ENCODE results near the gene ARID5A. TPM values are rescaled to one million over a fixed set of nuclear protein-coding genes. Genes with fewer than 3 reads are reported as not detected.

ARID5A gene
- total and polyA plus RNA-seq, 2 of the 13 experiments (the other 11 are each of a cell fraction or from before 2014, with no cell fraction given), result 6.0 to 9.5 TPM

DNA sequence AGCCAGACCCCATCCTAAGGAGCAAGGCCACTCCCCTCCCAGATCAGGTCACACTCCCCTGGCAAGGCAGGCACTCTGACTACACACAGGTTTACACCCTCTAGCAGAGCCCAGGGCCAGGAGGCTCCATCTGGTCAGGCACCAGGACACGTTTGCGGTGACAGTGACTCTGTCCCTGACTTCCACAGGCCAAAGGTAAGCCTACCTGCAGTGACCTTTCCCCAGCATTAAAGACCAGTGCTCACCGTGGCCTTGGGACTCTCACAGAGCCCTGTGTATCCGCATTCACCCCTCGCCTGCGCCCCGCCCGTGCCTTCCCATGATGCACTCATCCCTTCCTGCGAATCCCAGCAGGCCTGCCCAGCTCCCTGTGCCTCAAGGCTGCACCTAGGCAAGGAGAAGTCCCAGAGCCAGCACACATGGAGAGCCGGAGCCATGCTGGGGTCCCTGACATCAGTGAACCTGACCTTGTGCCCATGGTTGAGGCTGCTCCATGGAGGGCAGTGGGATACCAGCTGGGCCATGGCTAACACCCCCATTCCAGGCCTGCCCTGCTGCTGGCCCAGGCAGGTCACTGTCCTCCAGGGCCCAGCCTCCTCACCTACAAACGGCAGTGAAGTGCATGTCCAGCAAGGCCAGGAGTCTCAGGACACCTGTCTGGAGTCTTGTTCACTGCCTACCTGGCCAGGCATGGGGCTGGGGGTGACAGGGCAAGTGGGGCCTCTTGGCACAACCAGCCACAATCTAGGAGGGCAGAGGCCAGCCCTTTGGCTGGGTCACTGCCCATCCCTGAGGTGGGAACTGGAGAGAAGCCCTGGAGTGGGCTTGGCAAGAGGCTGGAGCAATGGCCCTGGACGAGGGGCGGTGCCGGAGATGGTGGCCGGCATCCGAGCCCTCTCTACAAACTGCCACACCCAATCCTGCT lies 34.4 kb upstream of the ARID5A start (continued):
- 0 out of 2 replicates have a peak, but pooled peaks have one; percentile 70 for TF ChIP-seq NFIB (CRISPR knock-in tag; IDR thresholded peaks at IDR 0.05; ENCODE audit: borderline replicate concordance)
- no peak for TF ChIP-seq GLI4 (CRISPR knock-in tag; IDR thresholded peaks at IDR 0.05; ENCODE audit: borderline replicate concordance)
- TF ChIP-seq TCF12 (IDR thresholded peaks at IDR 0.05), result no peak
- no peak for TF ChIP-seq TCF12 (CRISPR knock-in tag; IDR thresholded peaks at IDR 0.05)
- no peak for TF ChIP-seq KLF6 (CRISPR knock-in tag; IDR thresholded peaks at IDR 0.05)
- TF ChIP-seq ZMYM2 (CRISPR knock-in tag; IDR thresholded peaks at IDR 0.05), result peak; percentile 28; the same call in 1 of the 2 replicates
- 0 out of 2 replicates have a peak, but pooled peaks have one; percentile 47 for TF ChIP-seq ZIK1 (CRISPR knock-in tag; IDR thresholded peaks at IDR 0.05; ENCODE audit: borderline replicate concordance, low read depth)
- TF ChIP-seq, protein P1, sequence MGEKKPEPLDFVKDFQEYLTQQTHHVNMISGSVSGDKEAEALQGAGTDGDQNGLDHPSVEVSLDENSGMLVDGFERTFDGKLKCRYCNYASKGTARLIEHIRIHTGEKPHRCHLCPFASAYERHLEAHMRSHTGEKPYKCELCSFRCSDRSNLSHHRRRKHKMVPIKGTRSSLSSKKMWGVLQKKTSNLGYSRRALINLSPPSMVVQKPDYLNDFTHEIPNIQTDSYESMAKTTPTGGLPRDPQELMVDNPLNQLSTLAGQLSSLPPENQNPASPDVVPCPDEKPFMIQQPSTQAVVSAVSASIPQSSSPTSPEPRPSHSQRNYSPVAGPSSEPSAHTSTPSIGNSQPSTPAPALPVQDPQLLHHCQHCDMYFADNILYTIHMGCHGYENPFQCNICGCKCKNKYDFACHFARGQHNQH (CRISPR knock-in tag; IDR thresholded peaks at IDR 0.05), result no peak; the same call in 1 of the 2 replicates
- TF ChIP-seq ELF3 (CRISPR knock-in tag; IDR thresholded peaks at IDR 0.05), result peak; percentile 59
- no peak for TF ChIP-seq ZNF20 (CRISPR knock-in tag; IDR thresholded peaks at IDR 0.05)
- TF ChIP-seq, protein P2, sequence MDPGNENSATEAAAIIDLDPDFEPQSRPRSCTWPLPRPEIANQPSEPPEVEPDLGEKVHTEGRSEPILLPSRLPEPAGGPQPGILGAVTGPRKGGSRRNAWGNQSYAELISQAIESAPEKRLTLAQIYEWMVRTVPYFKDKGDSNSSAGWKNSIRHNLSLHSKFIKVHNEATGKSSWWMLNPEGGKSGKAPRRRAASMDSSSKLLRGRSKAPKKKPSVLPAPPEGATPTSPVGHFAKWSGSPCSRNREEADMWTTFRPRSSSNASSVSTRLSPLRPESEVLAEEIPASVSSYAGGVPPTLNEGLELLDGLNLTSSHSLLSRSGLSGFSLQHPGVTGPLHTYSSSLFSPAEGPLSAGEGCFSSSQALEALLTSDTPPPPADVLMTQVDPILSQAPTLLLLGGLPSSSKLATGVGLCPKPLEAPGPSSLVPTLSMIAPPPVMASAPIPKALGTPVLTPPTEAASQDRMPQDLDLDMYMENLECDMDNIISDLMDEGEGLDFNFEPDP (CRISPR knock-in tag; conservative IDR thresholded peaks at IDR 0.05), result no peak
- TF ChIP-seq MEIS1 (CRISPR knock-in tag; IDR thresholded peaks at IDR 0.05; ENCODE audit: borderline replicate concordance), result no peak
- TF ChIP-seq CHD4 (IDR thresholded peaks at IDR 0.05; ENCODE audit: borderline replicate concordance, low read length), result no peak
- no peak for TF ChIP-seq ZNF724P (CRISPR knock-in tag; IDR thresholded peaks at IDR 0.05; ENCODE audit: borderline replicate concordance)
- TF ChIP-seq PCBP1 (IDR thresholded peaks at IDR 0.05; ENCODE audit: borderline replicate concordance, low read depth, low read length), result 0 out of 2 replicates have a peak, but pooled peaks have one; percentile 24
- TF ChIP-seq ZNF792 (CRISPR knock-in tag; IDR thresholded peaks at IDR 0.05), result no peak
- TF ChIP-seq CENPT (CRISPR knock-in tag; IDR thresholded peaks at IDR 0.05; ENCODE audit: low read depth), result no peak
- TF ChIP-seq, protein P3, sequence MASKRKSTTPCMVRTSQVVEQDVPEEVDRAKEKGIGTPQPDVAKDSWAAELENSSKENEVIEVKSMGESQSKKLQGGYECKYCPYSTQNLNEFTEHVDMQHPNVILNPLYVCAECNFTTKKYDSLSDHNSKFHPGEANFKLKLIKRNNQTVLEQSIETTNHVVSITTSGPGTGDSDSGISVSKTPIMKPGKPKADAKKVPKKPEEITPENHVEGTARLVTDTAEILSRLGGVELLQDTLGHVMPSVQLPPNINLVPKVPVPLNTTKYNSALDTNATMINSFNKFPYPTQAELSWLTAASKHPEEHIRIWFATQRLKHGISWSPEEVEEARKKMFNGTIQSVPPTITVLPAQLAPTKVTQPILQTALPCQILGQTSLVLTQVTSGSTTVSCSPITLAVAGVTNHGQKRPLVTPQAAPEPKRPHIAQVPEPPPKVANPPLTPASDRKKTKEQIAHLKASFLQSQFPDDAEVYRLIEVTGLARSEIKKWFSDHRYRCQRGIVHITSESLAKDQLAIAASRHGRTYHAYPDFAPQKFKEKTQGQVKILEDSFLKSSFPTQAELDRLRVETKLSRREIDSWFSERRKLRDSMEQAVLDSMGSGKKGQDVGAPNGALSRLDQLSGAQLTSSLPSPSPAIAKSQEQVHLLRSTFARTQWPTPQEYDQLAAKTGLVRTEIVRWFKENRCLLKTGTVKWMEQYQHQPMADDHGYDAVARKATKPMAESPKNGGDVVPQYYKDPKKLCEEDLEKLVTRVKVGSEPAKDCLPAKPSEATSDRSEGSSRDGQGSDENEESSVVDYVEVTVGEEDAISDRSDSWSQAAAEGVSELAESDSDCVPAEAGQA (IDR thresholded peaks at IDR 0.05; ENCODE audit: low read depth), result no peak
- TF ChIP-seq, protein P3 (CRISPR knock-in tag; IDR thresholded peaks at IDR 0.05; ENCODE audit: borderline replicate concordance), result no peak
- TF ChIP-seq YY1 (IDR thresholded peaks at IDR 0.05; ENCODE audit: insufficient read depth, insufficient replicate concordance, low read depth, low read length), result no peak
- TF ChIP-seq NFATC3 (CRISPR knock-in tag; IDR thresholded peaks at IDR 0.05), result no peak
